Natural killer cell (primary cell): ENCODE data around the gene TSEN54. TPM values are rescaled to one million over a fixed set of nuclear protein-coding genes. Genes with fewer than 3 reads are reported as not detected.

Experiments
- ATAC-seq, 3 donors: fragments of 150-1000 bp in 2 of 3; fragments of 200-7000 bp in 1 of 3; cut with Tn5 transposase; 1 replicate in 1 of 3; 2 replicates in 2 of 3; pipeline ENCODE4 v1.10.0; 2021; ENCODE audit warnings: mild to moderate bottlenecking in 2 of 3, moderate library complexity in 2 of 3
- DNase-seq, 2 donors: peaks; one replicate each; pipeline versions ENCODE4 v3.0.0 to v3.0.0-alpha.2; 2013 to 2021; ENCODE audit warnings: mixed read lengths in 1 of 2
- H3K27ac ChIP-seq: one replicate; pipeline ENCODE4 v1.5.1; 2013; ENCODE audit warnings: mild to moderate bottlenecking, low read length
- H3K27me3 ChIP-seq: one replicate; pipeline ENCODE4 v1.6.1; 2013; ENCODE audit warnings: low read length; ENCODE audit not compliant: control insufficient read depth, insufficient read depth
- H3K36me3 ChIP-seq: one replicate; pipeline ENCODE4 v1.6.1; 2013; ENCODE audit warnings: low read length; ENCODE audit not compliant: control insufficient read depth, insufficient read depth
- H3K4me1 ChIP-seq: one replicate; pipeline ENCODE4 v1.6.1; 2013; ENCODE audit warnings: low read length; ENCODE audit not compliant: control insufficient read depth, insufficient read depth
- H3K4me3 ChIP-seq: one replicate; pipeline ENCODE4 v1.5.1; 2013; ENCODE audit warnings: low read length
- H3K9me3 ChIP-seq: one replicate; pipeline ENCODE4 v1.6.1; 2013; ENCODE audit warnings: low read length; ENCODE audit not compliant: control insufficient read depth, insufficient read depth
- H3K27ac Mint-ChIP-seq, 2 donors: one replicate each; pipeline ENCODE4 v1.8.0; 2022; ENCODE audit warnings: mild to moderate bottlenecking in 2 of 2, mixed read lengths in 2 of 2, moderate library complexity in 1 of 2
- H3K27me3 Mint-ChIP-seq, 2 donors: one replicate each; pipeline ENCODE4 v1.8.0; 2022; ENCODE audit warnings: low read depth in 2 of 2, mixed read lengths in 2 of 2
- H3K36me3 Mint-ChIP-seq: one replicate; pipeline ENCODE4 v1.8.0; 2022; ENCODE audit warnings: mixed read lengths
- H3K4me1 Mint-ChIP-seq, 2 donors: one replicate each; pipeline ENCODE4 v1.8.0; 2022; ENCODE audit warnings: mixed read lengths in 2 of 2
- H3K4me3 Mint-ChIP-seq: one replicate; pipeline ENCODE4 v1.8.0; 2022; ENCODE audit warnings: mild to moderate bottlenecking, moderate library complexity, mixed read lengths
- H3K9me3 Mint-ChIP-seq, 2 donors: one replicate each; pipeline ENCODE4 v1.8.0; 2022; ENCODE audit warnings: mixed read lengths in 2 of 2
- CTCF ChIP-seq: fragments of 200-600 bp; IDR thresholded peaks from one replicate; pipeline ENCODE4 v1.8.0; 2022; ENCODE audit warnings: antibody characterized with exemption
- WGBS: methylation state at CpG from one replicate; pipeline ENCODE4 v1.1.7; 2013; ENCODE audit warnings: missing lambda C conversion rate; ENCODE audit not compliant: insufficient coverage; 5-methylcytosine and 5-hydroxymethylcytosine counted together
- intact Hi-C: fragments of 100-400 bp; cut with micrococcal nuclease; formaldehyde crosslinking; loops from one replicate; pipeline ENCODE4 v1.14.2; 2022
- total RNA-seq, 4 donors: library from RNA; stranded (reverse); fragments of 120-200 nt in 1 of 4; gene quantifications; one replicate each; pipeline versions ENCODE4 v1.2.3 to v1.2.4, GENCODE V29; 2013 to 2022

Gene TSEN54
- total RNA-seq, 3 donors from 2014 or later (not counting 1 experiment from before 2014, with no cell fraction given), result 180 to 224 (median 186) TPM

- no peak overlapping the region for H3K4me3 ChIP-seq
- Mint-ChIP-seq H3K9me3 (no peaks in the 10 kb centered on the region), H3K4me3 (no peak overlapping the region), H3K27ac (no peak overlapping the region), H3K27me3 (no peaks in the 10 kb centered on the region), H3K4me1 (peaks cover 5 to 9% of the 10 kb centered on the region in 2 donors), H3K36me3 (no peaks in the 10 kb centered on the region)
- H3K27ac ChIP-seq, result no peak overlapping the region
- intact Hi-C loops, result no loop called here
- 99% methylated on average over 3 of the region's 4 CpGs for WGBS
- H3K9me3 ChIP-seq, result no peaks in the 10 kb centered on the region
- no peak for TF ChIP-seq CTCF
- ATAC-seq, result no peak
- peaks cover 27% of the 10 kb centered on the region for H3K36me3 ChIP-seq
- H3K4me1 ChIP-seq, result no peaks in the 10 kb centered on the region
- H3K27me3 ChIP-seq, result no peaks in the 10 kb centered on the region
- no peak for DNase-seq
These were observed 44.2 kb upstream of the TSEN54 start for GRCh38 chr17:75472119-75472518.

GRCh38 chr17:75473246-75473645 lies 43.1 kb upstream of the TSEN54 start:
- H3K9me3 Mint-ChIP-seq, result no peaks in the 10 kb centered on the region
- Histone ChIP-seq H3K27me3 (no peaks in the 10 kb centered on the region), H3K4me3 (no peak overlapping the region), H3K36me3 (peaks cover 27% of the 10 kb centered on the region), H3K27ac (no peak overlapping the region), H3K4me1 (no peaks in the 10 kb centered on the region), H3K9me3 (no peaks in the 10 kb centered on the region)
- WGBS, result 98% methylated on average over 2 of the region's 2 CpGs
- intact Hi-C loops, result no loop called here
- no peak for ATAC-seq
- no peak for DNase-seq
- H3K4me1 Mint-ChIP-seq, result peaks cover 5 to 9% of the 10 kb centered on the region in 2 donors
- no peak overlapping the region for H3K4me3 Mint-ChIP-seq
- no peaks in the 10 kb centered on the region for H3K27me3 Mint-ChIP-seq
- TF ChIP-seq CTCF, result no peak
- H3K36me3 Mint-ChIP-seq, result no peaks in the 10 kb centered on the region
- H3K27ac Mint-ChIP-seq, result no peak overlapping the region

GRCh38 chr17:75474736-75475135 lies 41.6 kb upstream of the TSEN54 start:
- peaks cover 23% of the 10 kb centered on the region for H3K36me3 ChIP-seq
- H3K4me1 Mint-ChIP-seq, result peaks cover 5 to 9% of the 10 kb centered on the region in 2 donors
- intact Hi-C loops, result no loop called here
- DNase-seq (no peak), ATAC-seq (no peak)
- whole genome bisulfite sequencing, result 95% methylated on average over 6 of the region's 6 CpGs
- no peaks in the 10 kb centered on the region for H3K27me3 ChIP-seq
- H3K4me1 ChIP-seq, result no peaks in the 10 kb centered on the region
- H3K27ac ChIP-seq, result no peak overlapping the region
- H3K4me3 ChIP-seq, result no peak overlapping the region
- no peaks in the 10 kb centered on the region for H3K36me3 Mint-ChIP-seq
- H3K9me3 ChIP-seq, result no peaks in the 10 kb centered on the region
- no peaks in the 10 kb centered on the region for H3K27me3 Mint-ChIP-seq
- no peaks in the 10 kb centered on the region for H3K9me3 Mint-ChIP-seq
- TF ChIP-seq CTCF, result no peak
- no peak overlapping the region for H3K4me3 Mint-ChIP-seq
- H3K27ac Mint-ChIP-seq, result peak overlapping the region in 1 of 2 donors; percentile 47

DNA sequence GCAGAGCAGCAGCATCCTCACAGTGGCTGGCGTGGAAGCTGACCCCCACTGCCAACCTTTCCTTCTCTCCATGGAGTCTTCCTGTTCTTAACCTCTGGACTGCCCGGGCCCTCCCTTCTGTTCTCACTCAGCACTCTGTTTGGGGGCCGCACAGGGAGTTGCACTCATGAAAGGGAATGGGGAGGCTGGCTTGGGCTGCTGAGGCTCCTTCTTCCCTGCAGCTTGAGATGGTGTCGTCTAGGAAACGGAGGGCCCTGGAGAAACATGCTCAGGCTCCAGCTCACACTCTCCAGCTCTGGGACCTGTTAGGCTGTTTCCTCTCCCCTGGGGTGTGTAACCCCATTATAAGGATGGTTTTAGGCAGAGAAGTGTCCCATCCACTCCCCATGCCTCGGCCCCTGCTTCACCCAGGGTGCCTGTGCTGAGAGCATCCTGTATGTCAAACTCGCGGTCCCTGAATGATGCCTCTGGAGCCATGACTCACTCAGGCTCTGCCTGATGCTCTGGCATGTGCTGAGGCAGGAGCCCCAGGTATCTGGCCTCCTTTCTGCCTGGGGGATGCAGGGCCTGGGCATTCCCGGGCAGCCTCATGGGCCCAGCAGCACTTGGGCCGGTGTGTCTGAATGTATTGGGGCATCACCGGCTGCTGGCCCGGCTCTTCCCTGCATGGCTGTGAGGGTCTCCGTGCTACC lies 41.0 kb upstream of the TSEN54 start:
- peaks cover 5 to 9% of the 10 kb centered on the region in 2 donors for H3K4me1 Mint-ChIP-seq
- no peaks in the 10 kb centered on the region for H3K27me3 Mint-ChIP-seq
- Histone ChIP-seq H3K4me3 (no peak overlapping the region), H3K27me3 (no peaks in the 10 kb centered on the region), H3K4me1 (no peaks in the 10 kb centered on the region), H3K9me3 (no peaks in the 10 kb centered on the region), H3K36me3 (peaks cover 23% of the 10 kb centered on the region), H3K27ac (no peak overlapping the region)
- no peaks in the 10 kb centered on the region for H3K36me3 Mint-ChIP-seq
- WGBS, result 88% methylated on average over 13 of the region's 13 CpGs
- H3K27ac Mint-ChIP-seq, result no peak overlapping the region
- no peaks in the 10 kb centered on the region for H3K9me3 Mint-ChIP-seq
- intact Hi-C loops, result no loop called here
- ATAC-seq (no peak), DNase-seq (no peak)
- no peak for TF ChIP-seq CTCF
- no peak overlapping the region for H3K4me3 Mint-ChIP-seq
